ENCODE data around the gene C6orf47.

Gene C6orf47

DNA sequence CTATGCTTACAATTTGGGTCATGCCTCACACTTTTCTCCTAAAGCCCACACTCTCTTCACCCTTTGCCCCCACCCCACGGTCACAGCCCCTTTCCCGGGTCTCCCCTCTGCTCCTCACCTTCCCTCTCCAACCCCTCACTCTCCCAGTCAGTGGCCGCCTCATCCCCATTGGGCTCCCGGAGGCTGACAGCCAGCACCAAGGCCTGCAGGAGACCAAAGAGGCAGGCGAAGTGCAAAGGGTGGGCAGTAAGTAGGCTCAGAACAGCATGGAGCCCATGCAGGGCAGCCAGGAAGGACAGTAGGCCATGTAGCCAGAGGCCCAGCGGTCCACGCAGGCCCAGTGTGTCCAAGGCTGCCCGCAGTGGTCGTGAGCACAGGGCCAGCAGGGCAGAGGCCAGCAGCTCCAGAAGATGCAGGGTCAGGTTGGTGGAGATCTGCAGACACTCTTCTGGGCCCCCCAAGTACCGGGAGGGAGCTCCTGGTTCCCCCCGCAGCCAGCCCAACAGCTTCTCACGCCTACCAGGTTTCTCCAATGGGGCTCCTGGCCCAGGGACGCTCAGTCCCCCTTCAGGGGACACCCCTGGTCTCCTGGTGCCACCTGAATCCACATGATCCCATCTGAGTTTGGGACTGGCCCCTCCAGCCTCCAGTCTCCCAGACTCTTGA lies 1.5 kb downstream of the C6orf47 start:
- no peak for FAIRE-seq

DNA sequence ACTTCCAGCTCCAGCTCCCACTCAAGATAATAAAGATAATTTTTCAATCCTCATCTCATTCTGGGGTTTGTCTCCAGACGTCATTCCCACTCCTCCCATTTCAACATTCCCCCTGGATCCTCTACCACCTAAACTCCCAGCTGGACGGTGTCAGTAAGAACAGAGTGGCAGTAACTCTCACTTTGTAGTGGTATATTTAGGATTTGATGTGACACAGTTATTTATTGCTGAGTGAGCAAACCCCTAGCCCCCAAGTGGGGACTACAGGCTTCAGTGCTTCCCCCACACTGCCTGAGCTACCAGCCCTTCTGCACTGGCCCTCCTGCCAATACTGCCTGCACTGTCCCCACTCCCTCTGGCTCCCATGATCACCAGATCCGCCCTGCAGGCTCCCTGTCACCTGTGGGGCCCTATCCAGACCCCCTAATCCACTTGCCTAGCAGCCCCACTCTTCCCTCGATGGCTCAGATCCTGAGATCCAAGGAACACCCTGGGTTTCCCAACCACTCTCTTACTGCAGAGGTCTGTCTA lies 2.4 kb downstream of the C6orf47 start:
- no peak for FAIRE-seq

DNA sequence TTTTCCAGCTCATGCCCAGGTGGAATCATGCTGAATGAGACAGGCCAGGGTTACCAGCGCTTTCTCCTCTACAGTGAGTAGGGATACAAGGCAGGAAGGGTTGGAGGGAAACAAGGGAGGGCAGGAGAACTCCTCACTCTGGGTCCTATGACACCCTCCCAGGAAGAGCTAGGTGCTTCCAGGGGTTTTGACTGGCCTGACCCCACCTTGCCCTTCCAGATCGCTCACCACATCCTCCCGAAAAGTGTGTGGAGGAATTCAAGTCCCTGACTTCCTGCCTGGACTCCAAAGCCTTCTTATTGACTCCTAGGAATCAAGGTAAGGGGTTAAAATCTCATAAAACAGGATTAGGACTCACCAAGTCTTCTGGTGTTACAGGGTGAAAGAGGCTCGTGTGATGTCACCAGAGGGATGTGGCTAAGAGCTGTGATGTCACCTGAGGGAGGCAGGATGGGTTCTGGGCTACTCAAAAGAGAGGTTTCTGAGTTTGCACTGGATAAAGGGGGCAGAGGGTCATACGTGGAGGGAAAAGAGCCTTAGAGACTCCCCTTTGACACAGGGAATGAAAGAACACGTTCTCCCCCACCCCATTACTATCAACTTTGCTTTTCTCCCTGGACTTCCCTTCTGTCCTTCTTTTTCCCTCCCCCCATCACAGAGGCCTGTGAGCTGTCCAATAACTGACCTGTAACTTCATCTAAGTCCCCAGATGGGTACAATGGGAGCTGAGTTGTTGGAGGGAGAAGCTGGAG lies 3.0 kb downstream of the C6orf47 start:
- no peak for FAIRE-seq

DNA sequence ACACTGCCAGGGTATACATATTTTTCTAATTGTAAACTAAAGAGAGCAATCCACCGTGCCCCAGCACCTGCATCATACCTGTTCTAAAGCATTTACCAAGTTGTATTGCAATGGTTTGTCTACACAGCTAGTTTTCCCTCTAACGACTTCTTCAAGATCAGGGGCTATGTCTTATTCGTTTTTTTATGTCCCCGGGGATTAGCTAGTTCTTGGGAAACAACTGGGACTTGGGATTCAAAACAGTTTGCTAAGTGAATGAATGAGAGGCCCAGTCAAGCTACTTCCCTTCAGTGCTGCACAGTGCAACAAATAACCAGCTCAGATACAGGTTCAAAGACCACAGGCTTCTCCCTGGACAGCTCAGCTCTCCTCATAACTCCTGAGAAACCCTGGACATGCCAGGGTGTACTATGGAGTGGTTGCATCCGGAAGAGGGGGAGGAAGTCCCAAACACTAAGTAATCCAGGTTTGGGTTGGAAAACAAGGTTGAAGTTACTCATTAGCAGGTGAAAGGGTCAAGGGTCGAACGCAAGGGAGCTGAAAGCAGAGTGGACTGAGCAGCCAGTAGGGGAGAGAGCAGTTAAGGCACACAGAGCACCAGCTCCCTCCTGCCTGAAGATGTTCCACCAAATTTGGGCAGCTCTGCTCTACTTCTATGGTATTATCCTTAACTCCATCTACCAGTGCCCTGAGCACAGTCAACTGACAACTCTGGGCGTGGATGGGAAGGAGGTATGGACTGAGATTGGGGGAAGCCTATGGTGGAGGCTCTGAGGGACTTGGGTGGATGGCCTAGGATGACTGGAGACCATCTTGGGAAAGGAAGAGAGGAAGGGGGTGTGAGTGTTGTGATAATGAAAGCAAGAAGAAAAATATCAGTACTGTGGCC lies 5.0 kb downstream of the C6orf47 start, which contains the start of gene APOM:
APOM (plus strand) TSS at position 546 of the 889 bp plus-strand sequence; CDS start at position 619, 73 bp downstream.
- no peak for FAIRE-seq

DNA sequence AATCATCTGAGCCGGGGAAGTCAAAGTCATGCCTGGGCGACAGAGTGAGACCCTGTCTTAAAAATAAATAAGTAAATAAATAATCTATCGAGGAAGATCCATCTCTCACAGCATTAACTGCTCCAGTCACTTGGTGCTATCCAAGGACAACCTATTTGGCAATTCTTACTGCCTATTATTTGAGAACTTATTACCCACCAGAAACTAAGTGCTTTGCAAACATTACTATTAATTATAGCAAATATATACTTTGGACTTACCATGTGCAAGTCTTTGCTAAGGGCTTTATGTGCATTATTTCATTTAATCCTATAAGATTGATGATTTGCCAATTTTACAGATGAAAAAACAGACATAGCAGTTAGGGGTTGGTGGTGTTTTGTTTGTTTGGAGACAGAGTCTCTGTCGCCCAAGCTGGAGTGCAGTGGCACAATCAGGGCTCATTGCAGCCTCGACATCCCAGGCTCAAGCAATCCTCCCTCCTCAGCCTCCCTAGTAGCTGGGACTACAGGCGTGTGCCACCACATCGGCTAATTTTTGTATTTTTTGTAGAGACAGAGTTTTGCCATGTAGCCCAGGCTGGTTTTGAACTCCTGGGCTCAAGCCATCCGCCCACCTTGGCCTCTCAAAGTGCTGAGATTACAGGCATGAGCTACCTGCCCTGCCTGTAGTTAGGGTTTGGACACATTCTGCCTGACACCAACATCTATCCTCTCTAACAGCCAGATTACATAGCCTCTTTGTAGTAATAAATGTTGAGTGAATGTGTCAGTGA lies 5.8 kb downstream of the C6orf47 start:
- no peak for FAIRE-seq

DNA sequence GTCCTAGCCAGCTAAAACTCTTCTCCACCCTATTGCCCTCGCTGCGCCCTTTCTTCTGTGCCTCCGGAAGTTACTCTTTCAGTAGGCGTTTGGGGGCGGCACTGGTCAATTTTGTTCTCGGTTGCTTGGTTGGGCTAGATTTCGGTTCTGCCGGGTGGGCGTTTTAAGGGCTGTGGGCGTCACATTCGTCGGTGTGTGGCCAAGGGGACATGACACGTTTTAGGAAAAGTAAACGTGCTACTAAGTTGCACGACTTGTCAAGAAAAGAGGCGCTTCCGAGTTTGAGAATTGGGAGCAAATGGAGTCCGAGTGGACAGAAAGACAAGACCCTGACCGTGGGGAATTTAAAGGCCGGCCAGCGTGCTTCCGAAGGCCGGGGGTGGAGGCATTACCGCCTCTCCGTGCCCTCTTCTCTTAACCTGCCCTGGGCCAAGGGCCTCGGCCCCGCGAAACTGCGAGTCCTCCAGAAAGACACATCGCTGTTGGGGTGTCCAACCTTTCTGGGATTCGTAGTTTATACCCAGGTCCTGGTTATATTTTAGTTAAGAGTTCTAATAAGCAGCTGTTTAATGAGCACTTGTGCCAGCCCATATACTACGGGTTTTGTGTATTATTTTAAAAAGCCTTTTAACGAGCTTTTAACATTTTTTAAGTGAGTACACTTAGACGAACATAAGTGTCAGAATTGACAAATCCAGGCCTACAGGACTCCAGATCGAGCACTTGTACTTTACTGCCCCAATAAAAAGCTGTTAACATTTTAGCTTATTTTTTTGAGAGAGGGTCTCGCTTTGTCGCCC lies 7.5 kb downstream of the C6orf47 start:
- peak; percentile 91 for FAIRE-seq

DNA sequence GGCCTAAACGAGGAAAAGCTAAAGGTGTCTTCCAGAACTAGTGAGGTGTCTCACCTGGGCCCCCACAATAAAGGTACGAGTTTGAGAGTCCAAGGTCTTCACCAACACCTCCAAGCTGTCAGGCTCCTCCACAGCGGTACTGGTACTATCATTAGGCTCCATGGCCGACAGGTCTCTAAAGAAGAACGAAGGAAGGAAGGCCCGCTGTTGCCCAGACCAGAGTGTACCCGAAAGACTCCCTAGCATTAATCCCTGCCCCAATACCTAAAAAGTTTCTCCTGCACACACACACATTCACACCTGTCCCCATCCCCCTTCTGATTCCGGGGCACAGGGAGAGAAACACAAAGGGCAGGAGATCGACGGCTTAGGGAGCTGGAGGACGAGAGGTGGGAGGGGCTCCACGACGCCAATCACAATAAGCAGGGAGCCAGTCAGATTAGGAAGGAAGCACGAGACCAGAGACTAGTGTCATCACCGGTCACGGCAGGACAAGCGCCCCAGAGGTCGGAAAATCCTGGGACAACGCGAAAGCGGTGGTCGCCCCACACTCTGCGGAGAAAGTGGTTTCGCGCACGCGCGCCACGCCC lies 8.9 kb downstream of the C6orf47 start:
- no peak for FAIRE-seq

DNA sequence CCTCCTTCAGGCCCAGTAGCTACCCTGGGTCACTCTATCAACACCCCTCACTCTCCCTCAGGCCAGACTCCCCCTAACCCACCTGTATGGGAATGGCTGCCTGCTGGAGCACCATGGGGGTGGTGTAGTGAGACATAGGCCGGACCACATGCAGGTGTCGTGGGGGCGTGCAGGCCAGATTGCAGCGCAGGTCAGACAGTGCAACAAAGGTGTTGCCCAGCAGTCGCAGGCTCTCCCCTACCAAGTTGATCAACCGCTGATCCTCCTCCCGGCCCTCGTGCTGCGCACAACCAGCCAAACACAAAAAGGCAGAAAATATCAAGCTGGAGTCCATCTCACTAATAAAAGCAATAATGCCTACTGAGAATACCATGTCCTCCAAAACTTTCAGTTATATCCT lies 15.3 kb downstream of the C6orf47 start:
- FAIRE-seq, result no peak

DNA sequence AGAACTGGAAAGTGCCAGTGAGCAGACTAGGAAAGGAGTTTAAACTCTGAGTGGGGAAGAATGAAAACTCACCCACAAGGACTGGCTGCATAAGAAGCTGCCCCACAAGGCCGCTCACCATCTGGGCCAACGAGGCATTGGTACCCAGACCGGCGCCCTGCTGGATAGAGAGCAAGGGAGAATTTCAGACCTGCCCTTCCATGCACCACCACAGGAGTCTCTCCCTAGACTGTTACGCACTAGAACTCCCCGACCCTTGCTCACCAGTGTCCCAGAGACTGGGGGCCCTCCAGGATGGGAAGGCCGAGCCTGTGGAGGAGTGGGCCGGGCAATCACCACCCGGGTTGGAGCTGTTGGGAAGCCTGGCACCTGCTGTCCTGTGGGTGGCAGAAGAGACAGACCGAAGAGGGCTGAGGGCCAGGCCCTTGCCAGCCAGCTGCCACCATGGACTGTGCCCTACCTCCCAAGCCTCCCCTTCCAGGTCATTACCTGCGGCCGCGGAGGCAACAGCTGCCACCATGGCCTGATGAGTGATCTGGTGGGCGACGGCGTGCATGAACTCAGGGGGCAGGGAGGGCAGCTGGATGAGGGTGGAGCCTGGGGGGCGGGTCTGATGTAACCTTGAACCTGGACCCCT lies 16.6 kb downstream of the C6orf47 start:
- no peak for FAIRE-seq

DNA sequence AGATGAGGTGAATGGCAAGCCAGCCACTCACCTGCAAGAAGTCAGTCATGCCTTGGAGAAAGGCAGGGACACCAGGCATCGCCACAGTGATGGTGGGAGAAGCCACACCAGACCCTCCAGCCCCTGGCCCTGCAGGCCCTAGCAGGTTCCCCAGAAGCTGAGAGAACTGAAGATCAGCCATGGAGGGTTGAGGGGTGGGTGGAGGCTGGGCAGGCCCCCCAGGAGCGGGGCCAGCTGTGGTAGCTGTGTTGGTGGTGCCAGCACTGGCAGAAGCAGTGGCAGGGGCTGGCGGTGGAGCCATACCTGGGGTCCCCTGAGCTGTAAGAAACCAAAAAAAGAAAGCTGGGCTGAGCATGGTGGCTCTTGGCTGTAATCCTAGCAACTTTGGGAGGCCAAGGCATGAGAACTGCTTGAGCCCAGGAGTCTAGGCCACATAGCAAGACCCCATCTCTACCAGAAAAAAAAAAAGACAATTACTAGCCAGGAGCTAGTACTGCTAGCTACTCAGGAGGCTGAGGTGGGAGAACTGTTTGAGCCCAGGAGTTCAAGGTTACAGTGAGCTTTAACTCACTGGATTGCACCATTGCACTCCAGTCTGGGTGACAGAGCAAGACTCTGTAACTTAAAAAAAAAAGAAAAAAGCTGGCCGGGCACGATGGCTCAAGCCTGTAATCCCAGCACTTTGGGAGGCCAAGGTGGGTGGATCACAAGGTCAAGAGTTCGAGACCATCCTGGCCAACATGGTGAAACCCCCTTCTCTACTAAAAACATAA lies 17.6 kb downstream of the C6orf47 start:
- no peak for FAIRE-seq

DNA sequence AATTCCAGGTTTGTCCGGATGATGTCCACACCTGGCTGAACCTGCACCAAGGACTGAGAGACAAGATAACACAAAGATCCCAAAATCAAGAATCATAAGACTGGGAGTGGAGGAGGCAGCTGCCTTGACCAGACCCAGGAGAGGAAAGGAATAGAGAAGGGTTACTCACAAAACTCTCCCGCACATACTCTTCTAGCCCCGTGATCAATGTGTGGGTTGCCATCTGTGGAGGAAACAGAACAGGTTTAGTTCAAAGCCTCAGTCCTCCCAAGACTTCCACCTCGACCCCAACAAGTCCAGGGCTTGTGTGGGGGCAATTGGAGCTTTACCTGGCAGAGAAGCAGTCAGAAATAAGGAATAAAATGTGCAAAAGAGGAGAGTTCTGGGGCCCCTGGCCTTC lies 19.2 kb downstream of the C6orf47 start:
- FAIRE-seq, result no peak

DNA sequence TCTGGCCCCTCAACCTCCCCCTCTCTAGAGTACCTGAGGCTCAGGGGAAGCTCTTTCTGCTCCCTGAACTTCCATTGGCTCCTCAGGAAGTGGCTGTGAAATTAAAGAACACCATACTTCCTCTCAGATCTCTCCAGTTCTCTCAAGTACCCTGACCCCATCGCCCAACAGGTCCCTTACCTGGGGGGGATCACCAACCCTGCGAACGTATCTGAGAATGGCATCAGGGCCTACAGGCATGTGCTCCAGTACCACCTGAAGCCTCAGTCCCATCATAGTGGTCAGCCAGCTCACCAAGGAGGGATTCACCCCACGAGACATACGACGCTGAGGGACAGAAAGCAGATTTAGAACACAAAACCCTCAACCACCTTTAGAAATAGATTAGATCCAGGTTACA lies 20.0 kb downstream of the C6orf47 start:
- no peak for FAIRE-seq

DNA sequence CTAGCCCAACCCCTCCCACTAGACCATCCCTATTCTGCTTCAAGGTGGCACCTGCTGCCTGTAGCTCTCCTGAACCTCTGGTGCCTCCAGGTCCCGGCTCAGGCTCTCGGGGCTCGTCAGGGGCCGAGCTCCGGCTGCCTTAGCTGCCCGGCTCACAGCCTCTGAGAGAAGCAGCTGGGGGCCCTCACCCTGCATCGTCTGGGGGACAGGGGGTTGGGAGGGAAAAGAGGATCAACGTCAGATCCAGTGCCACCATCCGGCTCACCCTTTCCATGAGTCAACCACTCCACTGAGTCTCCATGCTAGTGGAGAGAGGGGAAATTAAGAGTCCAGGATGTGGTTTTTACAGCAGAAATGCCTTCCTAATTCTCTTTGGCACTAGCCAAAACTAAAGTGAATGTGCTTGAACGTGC lies 21.1 kb downstream of the C6orf47 start:
- no peak for FAIRE-seq

DNA sequence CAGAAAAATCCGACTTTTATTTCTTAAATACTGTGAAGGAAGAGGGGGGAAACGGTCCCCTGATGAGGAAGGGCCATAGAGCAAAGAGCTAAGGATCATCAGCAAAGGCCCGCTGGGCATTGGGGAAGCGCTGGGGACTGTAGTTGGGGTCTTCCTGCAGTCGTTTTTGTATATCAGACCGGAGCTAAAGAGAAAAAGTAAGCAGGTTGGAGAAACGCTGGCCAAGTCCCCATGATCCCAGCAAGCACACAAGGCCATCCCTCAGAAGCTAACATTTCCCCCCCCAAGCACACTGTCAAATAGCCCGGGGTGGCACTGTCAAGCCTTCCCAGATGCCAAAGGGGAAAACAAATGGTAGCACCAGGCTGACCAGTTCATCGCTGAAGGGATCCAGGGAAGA lies 21.5 kb downstream of the C6orf47 start:
- no peak for FAIRE-seq

DNA sequence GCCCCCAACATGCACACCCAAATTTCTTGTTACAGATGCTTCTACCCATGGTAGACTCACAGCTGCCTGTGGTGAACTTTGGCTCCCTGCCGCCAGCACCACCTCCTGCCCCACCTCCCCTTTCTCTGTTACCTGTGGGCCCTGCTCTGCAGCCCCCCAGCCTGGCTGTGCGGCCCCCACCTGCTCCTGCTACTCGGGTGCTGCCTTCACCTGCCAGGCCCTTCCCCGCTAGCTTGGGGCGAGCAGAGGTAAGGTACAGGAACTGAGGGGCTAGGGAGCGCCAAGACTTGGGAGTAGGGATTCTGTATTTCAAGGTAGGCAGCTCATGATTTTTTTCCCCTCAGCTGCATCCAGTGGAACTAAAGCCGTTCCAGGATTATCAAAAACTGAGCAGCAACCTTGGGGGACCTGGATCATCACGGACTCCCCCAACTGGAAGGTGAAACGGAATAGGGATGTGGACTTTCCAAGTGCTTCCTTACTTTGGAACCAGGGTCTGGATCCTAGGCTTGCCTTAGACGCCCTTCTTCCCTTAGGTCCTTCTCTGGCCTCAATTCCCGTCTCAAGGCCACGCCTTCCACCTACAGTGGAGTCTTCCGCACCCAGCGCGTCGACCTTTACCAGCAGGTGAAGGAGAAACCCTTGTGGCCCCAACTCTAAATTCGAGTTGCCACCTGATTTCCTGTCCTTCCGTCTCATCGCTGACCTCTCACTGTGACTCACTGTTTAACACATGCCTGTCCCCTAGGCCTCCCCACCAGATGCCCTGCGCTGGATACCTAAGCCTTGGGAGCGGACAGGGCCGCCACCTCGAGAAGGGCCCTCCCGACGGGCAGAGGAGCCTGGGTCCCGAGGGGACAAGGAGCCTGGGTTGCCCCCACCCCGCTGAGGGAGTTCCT lies 23.6 kb downstream of the C6orf47 start:
- no peak for FAIRE-seq

DNA sequence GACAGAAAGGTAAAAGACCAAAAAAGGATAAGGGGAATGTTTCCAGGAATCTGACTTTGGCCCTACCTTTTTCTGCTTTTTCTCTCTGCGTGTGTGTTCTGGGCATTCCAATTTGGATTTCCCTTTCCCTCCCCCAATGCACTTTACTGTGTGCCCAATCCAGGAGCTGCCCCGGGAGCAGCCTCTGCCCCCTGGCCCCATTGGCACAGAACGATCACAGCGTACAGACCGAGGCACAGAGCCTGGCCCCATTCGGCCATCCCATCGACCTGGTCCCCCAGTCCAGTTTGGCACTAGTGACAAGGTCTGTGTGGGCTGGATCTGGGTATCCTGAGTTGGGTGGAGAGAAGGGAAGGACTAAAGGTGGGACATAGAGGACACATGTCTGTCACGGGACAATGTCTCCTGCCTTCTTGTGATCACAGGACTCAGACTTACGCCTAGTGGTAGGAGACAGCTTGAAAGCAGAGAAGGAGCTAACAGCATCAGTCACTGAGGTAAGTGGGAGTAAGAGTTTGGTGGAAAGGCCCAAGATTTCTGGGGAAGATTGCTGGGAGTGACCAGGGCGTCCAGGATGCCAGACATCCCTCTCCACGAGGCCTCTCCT lies 25.5 kb downstream of the C6orf47 start:
- FAIRE-seq, result no peak

DNA sequence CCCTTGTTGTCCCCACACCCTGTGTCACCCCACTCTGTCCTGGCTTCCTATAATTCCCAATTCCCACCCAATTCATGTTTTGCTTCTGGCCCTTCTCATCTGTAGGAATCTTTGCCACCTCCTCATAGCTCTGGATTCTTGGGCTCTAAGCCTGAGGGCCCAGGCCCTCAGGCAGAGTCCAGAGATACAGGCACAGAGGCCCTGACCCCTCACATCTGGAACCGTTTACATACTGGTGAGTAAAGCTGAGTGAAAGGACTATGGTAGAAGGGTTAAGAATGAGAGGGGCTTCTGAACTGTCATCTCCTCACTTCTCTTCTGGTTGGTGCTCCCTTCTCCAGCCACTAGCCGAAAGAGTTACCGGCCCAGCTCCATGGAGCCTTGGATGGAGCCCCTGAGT lies 26.4 kb downstream of the C6orf47 start:
- FAIRE-seq, result no peak

DNA sequence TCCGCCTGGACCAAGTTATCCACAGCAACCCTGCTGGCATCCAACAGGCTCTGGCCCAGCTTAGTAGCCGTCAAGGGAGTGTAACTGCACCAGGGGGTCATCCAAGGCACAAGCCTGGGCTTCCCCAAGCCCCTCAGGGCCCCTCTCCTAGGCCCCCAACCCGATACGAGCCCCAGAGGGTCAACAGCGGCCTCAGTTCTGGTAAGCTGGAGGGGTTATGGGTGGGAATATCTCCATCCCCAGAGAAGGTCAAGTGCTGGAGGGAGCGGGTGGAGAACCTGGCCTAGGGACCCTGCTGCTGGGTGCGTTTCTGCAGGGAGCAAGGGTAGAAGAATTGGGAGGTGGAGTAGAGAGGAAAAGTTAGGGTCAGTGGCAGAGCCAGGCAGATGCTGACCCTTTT lies 27.1 kb downstream of the C6orf47 start:
- no peak for FAIRE-seq
